T-helper 17 cell (primary cell): ENCODE measurements around the gene PPEF1. TPM values are rescaled to one million over a fixed set of nuclear protein-coding genes. Genes with fewer than 3 reads are reported as not detected.
"Not testable (repeated sequence)": the region's sequence is repeated elsewhere in the genome, so short reads cannot be mapped to it uniquely, and the experiment has no call there.

Experiments
- ATAC-seq: fragments of 150-1000 bp; cut with Tn5 transposase; 2 replicates; pipeline ENCODE4 v1.10.0; 2021; ENCODE audit warnings: mild to moderate bottlenecking, moderate library complexity
- DNase-seq, 3 donors: peaks; one replicate each; pipeline versions ENCODE4 v3.0.0 to v3.0.0-alpha.2; 2020 to 2021
- H3K9me3 ChIP-seq: one replicate; pipeline ENCODE4 v1.7.0; 2013; ENCODE audit warnings: low read length, mild to moderate bottlenecking; ENCODE audit not compliant: control insufficient read depth, poor library complexity, severe bottlenecking
- H3K27ac Mint-ChIP-seq: one replicate; pipeline ENCODE4 v1.8.0; 2022; ENCODE audit warnings: mild to moderate bottlenecking, moderate library complexity, mixed read lengths
- H3K27me3 Mint-ChIP-seq: one replicate; pipeline ENCODE4 v1.8.0; 2022; ENCODE audit warnings: mixed read lengths
- H3K36me3 Mint-ChIP-seq: one replicate; pipeline ENCODE4 v1.8.0; 2022; ENCODE audit warnings: low read depth, mixed read lengths
- H3K4me1 Mint-ChIP-seq: one replicate; pipeline ENCODE4 v1.8.0; 2022; ENCODE audit warnings: mild to moderate bottlenecking, mixed read lengths
- H3K4me3 Mint-ChIP-seq: one replicate; pipeline ENCODE4 v1.8.0; 2022; ENCODE audit warnings: mild to moderate bottlenecking, moderate library complexity, mixed read lengths
- total RNA-seq, 4 donors: library from RNA in 2 of 4; stranded (reverse) in 2 of 4; gene quantifications; one replicate each; pipeline ENCODE4 v1.2.3 and lab custom pipeline; 2022 to 2026

PPEF1 gene
- total RNA-seq, 2 donors from 2014 or later, result 0.39 TPM; not detected in 1

- H3K27ac Mint-ChIP-seq, result no peak overlapping the region
- no peaks in the 10 kb centered on the region for H3K9me3 ChIP-seq
- peaks cover 4% of the 10 kb centered on the region for H3K27me3 Mint-ChIP-seq
- DNase-seq, result no peak
- no peaks in the 10 kb centered on the region for H3K4me1 Mint-ChIP-seq
- H3K36me3 Mint-ChIP-seq, result no peaks in the 10 kb centered on the region
- no peak overlapping the region for H3K4me3 Mint-ChIP-seq
- no peak for ATAC-seq
Measured at GRCh38 chrX:18722500-18723071, 15.1 kb downstream of the PPEF1 start.

- H3K4me3 Mint-ChIP-seq, result no peak overlapping the region
- H3K27ac Mint-ChIP-seq, result no peak overlapping the region
- no peaks in the 10 kb centered on the region for H3K36me3 Mint-ChIP-seq
- H3K4me1 Mint-ChIP-seq, result no peaks in the 10 kb centered on the region
- DNase-seq (no peak), ATAC-seq (no peak)
- H3K27me3 Mint-ChIP-seq, result no peaks in the 10 kb centered on the region
- no peaks in the 10 kb centered on the region for H3K9me3 ChIP-seq
Measured at GRCh38 chrX:18725310-18725943, 18.0 kb downstream of the PPEF1 start.

DNA sequence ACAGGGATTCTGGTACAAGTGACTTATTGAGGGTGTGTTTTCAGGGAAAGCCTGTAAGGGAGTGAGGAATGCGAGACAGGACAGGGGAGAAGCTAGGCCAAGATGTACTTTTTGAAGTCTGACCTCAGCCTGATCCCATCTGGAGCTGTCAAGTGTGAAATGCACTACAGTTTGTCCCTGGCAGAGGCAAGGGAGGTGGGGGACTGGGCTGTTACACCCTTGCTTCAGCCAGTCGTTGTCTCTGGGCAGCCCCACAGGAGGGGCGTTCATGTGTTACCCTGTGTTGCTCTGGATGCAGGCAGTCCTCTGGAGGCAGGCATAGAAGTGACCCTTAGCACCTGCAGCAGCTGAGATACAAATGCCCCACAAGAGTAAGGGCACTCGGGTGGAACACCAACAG, 25.8 kb downstream of the PPEF1 start:
- H3K36me3 Mint-ChIP-seq, result no peaks in the 10 kb centered on the region
- ATAC-seq, result no peak
- H3K27me3 Mint-ChIP-seq, result no peaks in the 10 kb centered on the region

DNA sequence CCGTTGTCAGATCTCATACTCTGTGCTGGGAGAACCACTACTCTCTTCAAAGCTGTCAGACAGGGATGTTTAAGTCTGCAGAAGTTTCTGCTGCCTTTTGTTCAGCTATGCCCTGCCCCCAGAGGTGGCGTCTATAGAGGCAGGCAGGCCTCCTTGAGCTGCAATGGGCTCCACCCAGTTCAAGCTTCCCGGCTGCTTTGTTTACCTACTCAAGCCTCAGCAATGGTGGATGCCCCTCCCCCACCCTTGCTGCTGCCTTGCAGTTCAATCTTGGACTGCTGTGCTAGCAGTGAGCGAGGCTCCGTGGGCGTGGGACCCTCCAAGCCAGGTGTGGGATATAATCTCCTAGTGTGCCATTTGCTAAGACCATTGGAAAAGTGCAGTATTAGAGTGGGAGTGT, 32.2 kb downstream of the PPEF1 start:
- DNase-seq, H3K4me1 Mint-ChIP-seq, H3K27ac Mint-ChIP-seq: not testable (repeated sequence)

More for the DNA sequence above, 25.8 kb downstream of the PPEF1 start:
- no peak overlapping the region for H3K4me3 Mint-ChIP-seq
- DNase-seq, result no peak
- H3K4me1 Mint-ChIP-seq, result no peaks in the 10 kb centered on the region
- no peak overlapping the region for H3K27ac Mint-ChIP-seq
- H3K9me3 ChIP-seq, result no peaks in the 10 kb centered on the region

GRCh38 chrX:18748499-18748898, 41.1 kb downstream of the PPEF1 start:
- no peak overlapping the region for H3K27ac Mint-ChIP-seq

More for the DNA sequence above, 32.2 kb downstream of the PPEF1 start:
- H3K36me3 Mint-ChIP-seq, H3K4me3 Mint-ChIP-seq, H3K27me3 Mint-ChIP-seq, ATAC-seq, H3K9me3 ChIP-seq: not testable (repeated sequence)

GRCh38 chrX:18753631-18754030, 46.2 kb downstream of the PPEF1 start:
- H3K27me3 Mint-ChIP-seq, result no peaks in the 10 kb centered on the region
- no peaks in the 10 kb centered on the region for H3K36me3 Mint-ChIP-seq
- H3K4me1 Mint-ChIP-seq, result no peaks in the 10 kb centered on the region
- no peak overlapping the region for H3K27ac Mint-ChIP-seq
- H3K9me3 ChIP-seq, result no peaks in the 10 kb centered on the region
- DNase-seq, result no peak
- ATAC-seq, result no peak
- no peak overlapping the region for H3K4me3 Mint-ChIP-seq

More at GRCh38 chrX:18748499-18748898, 41.1 kb downstream of the PPEF1 start:
- ATAC-seq, result no peak
- Mint-ChIP-seq H3K4me1 (no peaks in the 10 kb centered on the region), H3K36me3 (no peaks in the 10 kb centered on the region), H3K27me3 (peaks cover 4% of the 10 kb centered on the region), H3K4me3 (no peak overlapping the region)
- H3K9me3 ChIP-seq, result no peaks in the 10 kb centered on the region
- no peak for DNase-seq

DNA sequence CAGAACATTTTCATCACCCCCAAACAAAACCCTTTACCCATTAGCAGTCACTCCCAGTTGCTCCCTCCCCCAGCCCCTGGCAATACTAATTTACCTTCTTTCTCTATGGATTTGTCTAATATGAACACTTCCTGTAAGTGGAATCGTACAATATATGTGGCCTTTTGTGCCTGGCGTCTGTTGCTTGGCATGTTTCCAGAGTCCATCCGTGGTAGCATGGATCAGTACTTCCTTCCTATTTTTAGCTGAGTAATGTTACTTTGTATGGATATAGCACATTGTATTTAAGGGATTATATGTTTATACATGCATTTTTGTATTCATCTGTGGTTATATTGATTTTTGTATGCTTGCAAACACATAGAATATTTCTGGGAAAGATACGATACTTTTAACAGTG, 48.2 kb downstream of the PPEF1 start:
- H3K9me3 ChIP-seq, result no peaks in the 10 kb centered on the region
- H3K27ac Mint-ChIP-seq, result no peak overlapping the region
- H3K4me3 Mint-ChIP-seq, result no peak overlapping the region
- no peak for DNase-seq
- H3K36me3 Mint-ChIP-seq, result no peaks in the 10 kb centered on the region
- no peaks in the 10 kb centered on the region for H3K27me3 Mint-ChIP-seq
- ATAC-seq, result no peak
- no peaks in the 10 kb centered on the region for H3K4me1 Mint-ChIP-seq

DNA sequence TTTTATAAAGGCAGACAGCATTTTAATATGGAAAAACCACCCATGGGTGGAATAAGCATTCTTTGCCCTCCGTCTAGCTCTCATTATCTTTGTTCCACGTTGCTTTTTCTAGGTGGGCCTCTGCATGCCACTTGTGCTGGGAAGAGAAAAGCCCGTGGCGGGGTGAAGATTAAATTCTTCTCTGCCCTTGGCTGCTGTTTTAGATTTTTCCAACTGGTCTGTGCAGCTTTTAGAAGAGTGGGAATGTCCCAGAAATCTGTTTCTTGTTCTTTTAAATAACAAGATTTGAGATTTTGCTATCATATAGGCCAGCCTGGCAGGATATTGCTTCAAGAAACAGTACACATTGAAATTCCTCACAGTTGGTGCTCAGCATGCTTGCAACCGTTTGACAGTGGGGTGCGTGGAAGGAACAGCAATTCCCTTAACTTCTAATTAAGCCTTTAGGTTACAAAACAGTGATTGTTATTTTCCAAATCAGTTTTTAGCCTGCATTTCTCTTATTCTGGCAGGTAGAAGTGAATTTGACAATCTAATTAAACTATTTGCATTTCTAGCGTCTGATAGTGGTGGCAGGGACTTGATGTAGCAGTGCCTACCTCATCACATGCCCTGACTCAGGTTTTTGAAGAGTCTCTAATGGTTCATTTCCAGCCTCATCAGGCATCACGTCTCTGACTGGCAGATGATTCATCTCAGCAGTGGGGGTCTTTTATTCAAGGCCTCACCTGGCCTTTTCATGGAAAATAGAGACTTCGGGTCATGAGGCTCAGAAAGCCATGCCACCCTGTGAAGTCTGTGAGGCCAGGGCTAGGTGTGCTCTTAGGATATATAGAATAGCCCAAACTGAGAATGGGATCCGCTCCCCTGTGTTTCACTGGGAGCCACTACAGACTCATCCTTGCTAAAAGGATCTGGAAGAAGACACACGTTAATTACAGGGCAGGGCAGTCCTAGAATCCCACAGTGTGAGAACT, 50.8 kb downstream of the PPEF1 start:
- no peaks in the 10 kb centered on the region for H3K9me3 ChIP-seq
- no peaks in the 10 kb centered on the region for H3K36me3 Mint-ChIP-seq
- DNase-seq (no peak), ATAC-seq (no peak)
- H3K4me3 Mint-ChIP-seq, result no peak overlapping the region
- H3K4me1 Mint-ChIP-seq, result no peaks in the 10 kb centered on the region
- no peaks in the 10 kb centered on the region for H3K27me3 Mint-ChIP-seq
- H3K27ac Mint-ChIP-seq, result no peak overlapping the region

DNA sequence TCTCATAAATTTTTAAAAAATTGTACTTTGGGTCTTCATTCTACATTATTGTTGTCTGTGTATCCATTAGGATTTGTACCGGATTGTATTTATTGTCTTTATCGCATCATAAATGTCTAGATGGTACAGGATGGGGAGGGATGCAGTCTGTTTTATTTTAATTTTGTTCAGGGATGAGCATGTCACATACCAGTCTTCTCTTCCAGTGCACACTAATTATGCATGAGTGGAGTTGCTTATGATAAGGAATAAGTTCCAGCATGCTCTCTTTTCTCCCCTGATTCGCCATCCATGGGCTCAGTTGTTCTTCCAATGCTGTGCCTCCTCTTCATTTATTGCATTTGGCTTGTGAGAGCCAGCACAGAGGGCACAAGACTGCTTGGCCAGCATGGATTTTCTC, 54.3 kb downstream of the PPEF1 start:
- H3K9me3 ChIP-seq, result no peaks in the 10 kb centered on the region
- Mint-ChIP-seq H3K27ac (no peak overlapping the region), H3K4me1 (no peaks in the 10 kb centered on the region), H3K36me3 (peaks cover 4% of the 10 kb centered on the region), H3K4me3 (no peak overlapping the region), H3K27me3 (no peaks in the 10 kb centered on the region)
- ATAC-seq (no peak), DNase-seq (no peak)

DNA sequence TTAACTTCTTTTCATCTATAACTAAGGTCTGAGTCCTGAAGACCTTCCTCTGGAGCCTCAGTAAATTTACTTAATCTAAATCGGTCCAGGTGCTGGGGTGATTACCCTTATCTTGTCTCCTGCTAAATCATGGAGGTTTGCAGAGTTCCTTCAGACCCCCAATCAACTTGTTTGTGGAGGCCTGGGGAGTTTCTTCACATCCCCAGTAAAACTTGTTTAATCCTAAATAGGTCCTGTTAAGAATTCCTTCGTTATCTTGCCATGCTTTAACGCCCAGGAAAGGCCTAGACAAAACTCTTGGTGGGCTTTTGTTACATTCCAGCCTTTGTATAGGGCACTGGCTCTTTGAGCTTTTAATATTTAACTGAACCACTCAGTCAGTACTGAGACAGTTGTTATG, 55.7 kb downstream of the PPEF1 start:
- not testable (repeated sequence) for ATAC-seq, DNase-seq, H3K9me3 ChIP-seq, H3K4me1 Mint-ChIP-seq, H3K27ac Mint-ChIP-seq, H3K27me3 Mint-ChIP-seq, H3K4me3 Mint-ChIP-seq, H3K36me3 Mint-ChIP-seq

- H3K27ac Mint-ChIP-seq, result no peak overlapping the region
- H3K27me3 Mint-ChIP-seq, result no peaks in the 10 kb centered on the region
- H3K4me1 Mint-ChIP-seq, result no peaks in the 10 kb centered on the region
- ATAC-seq (no peak), DNase-seq (no peak)
- H3K36me3 Mint-ChIP-seq, result peaks cover 4% of the 10 kb centered on the region
- H3K4me3 Mint-ChIP-seq, result no peak overlapping the region
- H3K9me3 ChIP-seq, result no peaks in the 10 kb centered on the region
Measured at GRCh38 chrX:18769364-18769763, 61.9 kb downstream of the PPEF1 start.

DNA sequence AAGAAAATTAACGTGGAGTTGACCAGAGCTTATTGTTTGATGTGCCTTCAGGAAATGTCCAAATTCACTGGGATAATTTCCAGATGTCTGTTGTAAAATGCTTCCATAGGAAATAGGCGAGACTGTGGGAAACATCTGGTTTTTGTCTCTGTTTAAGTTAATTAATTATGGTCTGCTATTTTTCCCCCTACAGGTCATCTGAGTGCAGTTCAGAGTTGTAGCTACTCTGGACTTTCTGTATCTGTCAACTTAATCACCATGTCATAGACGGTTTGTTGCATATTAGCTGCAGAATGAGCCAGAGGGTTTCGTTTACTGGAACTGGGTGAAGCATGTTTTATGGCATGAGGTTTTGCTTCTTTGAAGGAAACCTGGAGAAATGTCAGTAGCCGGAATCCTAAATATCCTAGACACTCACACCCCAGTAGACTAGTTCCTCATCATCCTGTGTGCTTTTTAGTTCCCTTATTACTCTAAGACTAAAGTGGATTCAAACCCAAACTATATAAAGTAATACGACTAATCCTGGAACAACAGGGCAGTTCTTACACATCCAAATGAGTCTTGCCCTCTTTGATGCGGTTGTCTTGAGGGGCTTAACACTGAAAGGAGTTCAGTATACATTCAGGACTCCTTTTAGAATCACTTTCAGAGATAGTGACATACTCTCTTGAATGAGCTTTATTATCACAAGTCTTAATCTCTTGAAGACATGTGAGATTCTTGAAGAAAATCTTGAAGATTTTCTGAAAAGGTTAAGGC, 62.5 kb downstream of the PPEF1 start:
- Mint-ChIP-seq H3K36me3 (peaks cover 1% of the 10 kb centered on the region), H3K4me3 (no peak overlapping the region), H3K27ac (no peak overlapping the region), H3K4me1 (no peaks in the 10 kb centered on the region), H3K27me3 (no peaks in the 10 kb centered on the region)
- no peaks in the 10 kb centered on the region for H3K9me3 ChIP-seq
- DNase-seq, result no peak
- no peak for ATAC-seq

DNA sequence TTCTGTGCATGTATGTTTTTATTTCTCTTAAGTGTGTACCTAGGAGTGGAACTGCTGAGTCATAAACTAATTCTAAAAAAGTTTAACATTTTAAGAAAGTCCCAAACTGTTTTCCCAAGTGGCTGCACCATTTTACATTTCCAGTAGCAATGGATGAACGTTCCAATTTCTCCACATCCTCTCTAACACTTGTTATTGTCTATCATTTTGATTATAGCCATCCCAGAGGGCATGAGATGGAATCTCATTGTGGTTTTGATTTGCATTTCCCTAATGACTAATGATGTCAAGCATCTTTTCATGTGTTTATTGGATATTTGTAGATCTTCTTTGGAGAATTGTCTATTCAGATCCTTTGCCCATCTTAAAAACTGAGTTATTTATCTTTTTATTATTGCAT, 82.5 kb downstream of the PPEF1 start:
- no peaks in the 10 kb centered on the region for H3K9me3 ChIP-seq
- H3K4me3 Mint-ChIP-seq, result no peak overlapping the region
- H3K27ac Mint-ChIP-seq, result no peak overlapping the region
- ATAC-seq (no peak), DNase-seq (no peak)
- H3K4me1 Mint-ChIP-seq, result no peaks in the 10 kb centered on the region
- no peaks in the 10 kb centered on the region for H3K27me3 Mint-ChIP-seq
- no peaks in the 10 kb centered on the region for H3K36me3 Mint-ChIP-seq
